LNCaP clone FGC (cell line): Measurements from ENCODE around the gene EPHB1.

Experiments
- DNase-seq: peaks from one replicate; pipeline ENCODE4 v3.0.0-alpha.2; 2011; ENCODE audit warnings: low read depth
- H3K4me3 ChIP-seq: 2 replicates; pipeline ENCODE4 v1.5.1; 2011; ENCODE audit warnings: mild to moderate bottlenecking, low read depth, low read length, control low read depth
- CTCF ChIP-seq: IDR thresholded peaks from 2 replicates; pipeline ENCODE4 v1.5.1; 2012; ENCODE audit warnings: mild to moderate bottlenecking; ENCODE audit not compliant: control insufficient read depth, insufficient read depth; ENCODE audit errors: extremely low read depth

The EPHB1 gene

GRCh38 chr3:134801204-134801958 lies 6.3 kb downstream of the EPHB1 start:
- no peak for TF ChIP-seq CTCF
- DNase-seq: no peak
- no peak overlapping the region for H3K4me3 ChIP-seq

- TF ChIP-seq CTCF: no peak
- no peak overlapping the region for H3K4me3 ChIP-seq
- no peak for DNase-seq
Observed at GRCh38 chr3:134802428-134803050, 7.5 kb downstream of the EPHB1 start.

- no peak for DNase-seq
- TF ChIP-seq CTCF: no peak
- no peak overlapping the region for H3K4me3 ChIP-seq
Observed at GRCh38 chr3:134803051-134803505, 8.0 kb downstream of the EPHB1 start.

- TF ChIP-seq CTCF: no peak
- no peak overlapping the region for H3K4me3 ChIP-seq
- no peak for DNase-seq
Observed at GRCh38 chr3:134803652-134804051, 8.6 kb downstream of the EPHB1 start.

GRCh38 chr3:134804508-134805480 lies 9.7 kb downstream of the EPHB1 start:
- DNase-seq: no peak
- no peak overlapping the region for H3K4me3 ChIP-seq
- no peak for TF ChIP-seq CTCF

- no peak overlapping the region for H3K4me3 ChIP-seq
- no peak for TF ChIP-seq CTCF
- DNase-seq: no peak
Observed at GRCh38 chr3:134807189-134807588, 12.1 kb downstream of the EPHB1 start.
